Fibroblast of skin of scalp (primary cell): Measurements from ENCODE around the gene SEPTIN2. TPM values are rescaled to one million over a fixed set of nuclear protein-coding genes. Genes with fewer than 3 reads are reported as not detected.
A peak's percentile ranks its signal among the peaks of the same experiment; 100 is the strongest.
"Not testable (repeated sequence)": the region's sequence is repeated elsewhere in the genome, so short reads cannot be mapped to it uniquely, and the experiment has no call there.

Experiments
- DNase-seq: peaks from one replicate; pipeline ENCODE4 v3.0.0-alpha.2; 2013
- polyA plus RNA-seq, 2 experiments: library from polyadenylated mRNA; unstranded; fragments of 120-200 nt; gene quantifications; one replicate each; pipeline ENCODE4 v1.2.1, GENCODE V29; 2013; ENCODE audit not compliant: insufficient read length in 2 of 2

The SEPTIN2 gene
- 466 TPM for polyA plus RNA-seq (2013, experiment 1 of 2; ENCODE audit: insufficient read length)
- polyA plus RNA-seq (2013, experiment 2 of 2; ENCODE audit: insufficient read length), result 477 TPM

DNA sequence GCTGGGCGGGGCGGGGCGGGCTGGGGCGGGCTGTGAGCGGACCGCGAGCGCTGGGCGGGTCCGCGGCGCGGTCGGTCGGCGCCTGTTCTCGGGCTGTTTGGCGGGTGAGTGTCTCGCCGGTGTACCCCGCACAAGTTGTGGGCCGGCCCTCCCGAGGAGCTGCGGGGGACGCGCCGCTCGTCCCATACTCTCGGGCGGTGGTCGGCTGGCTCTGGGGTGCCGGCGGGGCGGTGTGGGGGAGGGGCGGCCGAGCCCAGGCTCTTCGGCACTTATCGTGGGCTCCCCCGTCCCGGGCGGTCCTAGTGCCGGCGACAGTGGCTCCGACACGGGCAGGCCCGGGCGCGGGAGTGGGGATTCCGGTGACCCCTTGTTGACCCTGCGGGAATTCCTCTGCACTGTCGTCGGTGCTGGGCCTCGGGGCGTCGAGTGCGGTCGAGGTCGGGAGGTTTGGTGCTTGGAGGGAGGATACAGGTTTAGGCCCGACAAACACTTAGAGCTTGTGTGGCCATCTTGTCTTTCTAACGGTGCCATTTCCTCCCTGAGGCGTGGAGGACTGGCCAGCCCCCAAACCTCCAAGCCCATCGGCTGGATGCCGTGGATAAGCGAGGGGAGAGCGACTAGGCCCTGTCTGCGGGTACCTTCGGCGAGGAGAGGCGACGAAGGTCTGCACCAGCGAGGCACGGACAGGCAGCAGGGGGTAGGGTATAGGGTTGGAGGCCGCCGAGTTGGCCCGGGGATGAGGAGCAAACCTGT, at the start of gene SEPTIN2:
Gene SEPTIN2, plus strand, starts transcription at position 47 of the 753 bp plus-strand sequence. CDS start 8,308 bp downstream, outside the sequence.
- DNase-seq, result peak; percentile 69

- no peak for DNase-seq
Observed at GRCh38 chr2:241267249-241268067, 48.3 kb upstream of the SEPTIN2 start.

- DNase-seq, result no peak
Observed at GRCh38 chr2:241268306-241268705, 47.4 kb upstream of the SEPTIN2 start.

- peak; percentile 27 for DNase-seq
Observed at GRCh38 chr2:241268716-241269445, 46.8 kb upstream of the SEPTIN2 start.

- no peak for DNase-seq
Observed at GRCh38 chr2:241269707-241270520, 45.8 kb upstream of the SEPTIN2 start.

- DNase-seq, result no peak
Observed at GRCh38 chr2:241270531-241270930, 45.2 kb upstream of the SEPTIN2 start.

DNA sequence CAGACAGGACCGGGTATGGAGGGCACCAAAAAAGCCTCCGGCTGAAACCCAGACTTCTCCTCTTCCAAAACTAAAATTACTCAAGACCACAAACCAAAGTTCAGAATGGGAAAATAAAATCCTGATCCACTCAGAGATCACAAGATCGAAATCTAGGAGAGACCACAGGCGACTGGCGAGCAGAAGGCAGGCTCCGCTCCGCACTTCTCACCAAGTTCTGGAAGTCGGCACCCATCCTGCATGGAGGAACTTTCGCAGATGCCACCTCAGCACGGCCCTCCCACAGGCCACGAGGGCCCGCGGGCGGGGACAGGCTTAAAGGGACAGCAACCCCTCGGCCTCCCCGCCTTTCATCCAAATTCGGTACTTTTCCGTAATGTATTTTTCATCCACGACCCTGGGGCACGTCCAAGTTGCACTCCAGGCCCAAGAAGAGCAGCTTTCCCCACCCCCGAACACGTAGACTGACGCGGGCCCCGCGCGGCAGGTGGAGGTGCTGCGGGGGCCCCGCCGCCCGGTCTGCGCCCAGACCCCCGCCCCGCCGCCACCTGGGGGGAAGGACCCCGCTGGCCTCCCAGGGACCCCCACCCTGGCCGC, 43.9 kb upstream of the SEPTIN2 start:
- DNase-seq, result peak; percentile 84

- peak; percentile 85 for DNase-seq
Observed at GRCh38 chr2:241272303-241273209, 43.2 kb upstream of the SEPTIN2 start.

DNA sequence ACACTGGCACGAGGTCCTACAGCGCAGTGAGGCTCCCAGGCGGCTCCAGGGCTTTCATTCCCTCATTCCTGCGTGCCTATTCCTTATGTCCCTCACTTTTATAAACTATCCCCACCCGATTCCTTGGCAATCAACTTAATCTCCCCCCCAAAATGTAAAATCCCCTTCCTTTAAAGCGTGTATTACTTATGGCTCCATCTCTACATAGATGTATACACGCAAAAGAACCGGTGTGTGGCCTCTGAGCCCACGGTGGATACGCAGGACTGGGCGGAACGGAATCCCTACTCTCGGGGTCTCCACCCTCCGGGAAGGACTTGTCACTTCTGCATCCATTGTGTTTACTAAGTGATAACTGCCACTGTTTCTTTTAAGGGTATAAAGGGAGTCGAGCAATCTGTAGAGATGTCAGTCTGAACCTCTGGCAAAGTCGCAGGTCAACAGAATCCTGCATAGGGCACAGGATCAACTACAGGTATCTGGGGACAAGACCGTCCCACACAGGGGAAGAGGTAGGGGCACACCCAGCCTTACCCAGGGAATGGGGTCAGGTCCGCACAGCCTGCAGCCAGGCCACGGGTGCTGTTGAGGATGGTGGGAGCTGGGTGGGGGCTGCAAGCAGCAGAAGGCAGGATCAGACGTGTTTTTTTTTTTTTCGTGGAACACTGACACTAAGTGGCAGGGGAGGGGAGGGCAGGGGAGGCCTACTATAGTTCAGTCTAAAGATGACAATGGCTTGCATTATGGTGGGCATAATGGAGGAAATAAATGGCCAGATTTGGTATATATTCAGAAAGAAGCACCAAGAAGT, 42.3 kb upstream of the SEPTIN2 start:
- DNase-seq, result no peak

DNA sequence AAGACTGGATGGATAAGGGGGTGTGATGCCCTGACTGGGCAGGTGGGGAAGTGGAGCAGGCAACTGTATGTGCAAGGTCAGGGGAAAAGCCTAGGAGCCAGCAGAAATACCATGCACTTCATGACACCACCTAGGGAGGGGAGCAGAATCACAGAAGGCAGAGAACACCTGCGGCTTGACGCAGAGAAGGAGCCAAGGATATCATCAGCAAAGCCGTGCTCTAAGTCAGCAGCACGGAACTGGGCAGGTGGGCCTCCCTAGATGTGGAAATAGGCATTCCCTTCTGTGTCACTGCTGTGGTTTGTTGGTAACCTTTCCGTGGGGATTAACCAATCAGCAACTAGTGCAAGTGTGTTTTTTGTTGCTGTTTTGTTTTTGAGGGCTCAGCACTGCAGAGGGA, 41.6 kb upstream of the SEPTIN2 start:
- DNase-seq, result no peak

- DNase-seq, result no peak
Observed at GRCh38 chr2:241275504-241275903, 40.2 kb upstream of the SEPTIN2 start.

DNA sequence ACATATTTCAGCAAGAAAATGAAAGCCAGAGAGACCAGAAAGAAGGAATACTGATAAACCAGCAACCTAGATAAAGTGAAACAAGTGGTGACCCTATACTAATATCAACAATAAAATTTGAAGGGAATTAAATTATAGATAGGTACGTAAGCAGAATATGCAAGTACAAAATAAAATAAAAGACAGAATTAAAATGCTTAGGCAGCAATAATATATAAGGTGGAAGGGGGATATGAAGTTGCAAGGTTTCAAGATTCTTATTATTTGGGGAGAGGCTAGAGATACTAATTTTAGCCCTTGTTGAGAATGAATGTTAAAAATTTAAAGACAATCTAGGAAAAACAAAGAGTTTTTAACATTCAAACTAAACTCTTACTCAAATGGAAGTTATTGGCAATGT, 39.8 kb upstream of the SEPTIN2 start:
- no peak for DNase-seq

DNA sequence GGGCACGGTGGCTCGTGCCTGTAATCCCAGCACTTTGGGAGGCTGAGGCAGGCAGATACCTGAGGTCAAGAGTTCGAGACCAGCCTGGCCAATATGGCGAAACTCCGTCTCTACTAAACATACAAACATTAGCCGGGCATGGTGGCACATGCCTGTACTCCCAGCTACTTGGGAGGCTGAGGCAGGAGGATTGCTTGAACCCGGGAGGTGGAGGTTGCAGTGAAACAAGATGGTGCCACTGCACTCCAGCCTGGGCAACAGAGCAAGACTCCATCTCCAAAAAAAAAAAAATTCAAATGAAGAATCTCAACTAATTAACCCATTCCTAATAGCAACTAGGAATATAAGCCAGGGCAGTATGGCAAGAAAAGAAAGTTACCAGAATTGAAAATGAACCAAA, 37.4 kb upstream of the SEPTIN2 start:
- not testable (repeated sequence) for DNase-seq

DNA sequence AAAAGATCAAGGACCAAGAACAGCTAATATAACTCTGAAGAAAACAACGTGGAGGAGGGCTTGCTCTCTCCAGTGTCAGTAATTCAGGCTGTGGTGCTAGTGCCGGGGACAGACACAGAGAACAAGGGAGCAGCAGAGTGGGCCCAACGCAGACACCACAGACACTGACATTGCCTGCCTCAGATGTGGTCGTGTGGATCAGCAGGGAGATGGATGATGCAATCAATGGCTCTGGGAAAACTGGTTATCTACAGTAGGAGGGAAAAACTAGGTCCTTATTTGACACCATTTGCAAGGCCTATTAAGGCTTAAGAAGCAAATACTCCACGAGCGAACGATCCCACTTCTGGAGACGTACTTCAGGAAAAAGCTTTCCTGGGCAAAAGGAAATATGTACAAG, 36.3 kb upstream of the SEPTIN2 start:
- peak; percentile 60 for DNase-seq

DNA sequence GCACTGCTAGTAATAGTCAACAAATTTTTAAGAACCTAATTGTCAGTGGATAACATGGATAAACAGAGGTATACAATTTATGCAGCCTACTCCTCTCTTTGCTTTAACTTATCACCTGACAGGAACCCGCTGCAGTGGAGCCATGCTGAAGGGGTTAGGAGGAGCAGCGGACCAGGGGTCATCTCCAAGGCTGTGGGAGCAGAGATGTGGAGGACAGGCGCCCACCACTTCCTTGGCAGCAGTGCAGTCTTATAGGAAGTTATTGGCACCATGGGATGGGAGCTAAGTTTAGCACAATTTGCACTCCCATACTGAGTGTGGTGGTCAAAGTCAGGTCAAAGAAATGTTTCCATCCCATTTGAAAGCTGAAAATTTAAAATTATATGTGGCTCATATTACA, 35.9 kb upstream of the SEPTIN2 start:
- no peak for DNase-seq

DNA sequence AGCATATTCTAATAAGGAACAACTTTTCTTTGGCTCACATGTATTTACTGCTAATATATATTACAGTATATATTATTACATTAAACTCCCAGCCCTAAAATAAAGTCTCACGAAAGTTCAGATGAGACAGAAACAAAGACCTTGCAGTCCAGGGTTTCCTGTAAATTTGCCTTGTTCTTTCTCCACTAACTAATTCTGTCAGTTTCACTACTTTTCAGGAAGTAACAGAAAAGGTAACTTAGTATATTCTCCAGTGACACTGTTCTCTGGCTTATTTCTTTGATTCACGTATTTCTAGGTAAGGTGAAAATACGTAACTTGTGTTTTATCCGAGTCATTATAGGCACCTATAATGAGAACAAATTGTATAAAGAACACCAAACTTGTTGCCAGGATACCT, 35.4 kb upstream of the SEPTIN2 start:
- no peak for DNase-seq

DNA sequence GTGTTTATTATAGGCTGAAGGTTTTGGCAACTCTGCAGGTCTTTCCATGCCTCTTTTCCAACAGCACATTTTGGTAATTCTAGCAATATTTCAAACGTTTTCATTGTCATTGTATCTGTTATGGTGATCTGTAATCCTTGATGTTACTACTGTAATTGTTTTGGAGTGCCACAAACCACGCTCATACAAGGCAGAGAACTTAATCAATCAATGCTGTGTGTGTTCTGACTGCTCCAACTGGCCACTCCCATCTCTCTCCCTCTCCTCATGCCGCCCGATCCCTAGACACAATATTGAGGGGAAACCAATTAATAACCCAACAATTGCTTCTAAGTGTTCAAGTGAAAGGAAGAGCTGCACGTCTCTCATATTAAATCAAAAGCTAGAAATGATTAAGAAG, 33.2 kb upstream of the SEPTIN2 start:
- DNase-seq, result no peak

DNA sequence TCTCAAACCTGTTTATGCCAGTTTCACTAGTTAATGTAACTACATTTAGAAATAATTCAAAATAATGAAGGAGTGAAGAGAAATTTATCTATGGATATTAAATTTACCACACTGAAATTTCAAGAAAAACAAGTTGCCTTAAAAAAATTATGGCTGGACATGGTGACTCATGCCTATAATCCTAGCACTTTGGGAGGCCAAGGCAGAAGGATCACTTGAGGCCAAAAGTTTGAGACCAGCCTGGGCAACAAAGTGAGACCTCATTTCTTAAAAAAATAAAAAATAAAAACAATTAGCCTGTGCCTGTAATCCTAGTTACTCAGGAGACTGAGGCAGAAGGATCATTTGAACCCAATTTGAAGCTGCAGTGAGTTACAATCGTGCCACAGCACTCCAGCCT, 30.1 kb upstream of the SEPTIN2 start:
- DNase-seq, result no peak

- no peak for DNase-seq
Observed at GRCh38 chr2:241286348-241287090, 29.2 kb upstream of the SEPTIN2 start.
